ENCODE measurements around the gene SCYL1.

Gene SCYL1

DNA sequence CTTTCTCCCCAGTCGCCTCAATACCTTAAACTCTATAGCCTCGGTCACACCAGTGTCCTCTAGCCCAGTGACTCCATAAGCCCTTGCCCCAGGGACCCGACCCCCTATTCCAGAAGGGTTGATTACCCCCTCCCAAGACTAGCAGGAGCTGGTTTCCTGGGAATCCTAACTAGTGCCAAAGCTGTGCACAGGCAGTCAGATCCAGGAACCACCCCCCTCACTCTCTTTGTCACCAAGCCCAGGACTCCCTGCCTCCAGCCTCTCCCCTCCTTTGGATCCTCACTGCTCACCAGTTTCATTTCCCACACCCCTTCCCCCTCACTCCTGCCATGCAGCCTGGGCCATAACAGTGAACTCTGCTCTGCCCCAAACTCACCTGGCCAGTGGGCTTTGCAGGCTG is 23.5 kb downstream of the SCYL1 start:
- Mint-ChIP-seq H3K36me3 (no peaks in the 10 kb centered on the region), H3K9me3 (no peaks in the 10 kb centered on the region), H3K4me3 (peak overlapping the region; percentile 25), H3K27me3 (no peaks in the 10 kb centered on the region), H3K27ac (peak overlapping the region; percentile 64), H3K4me1 (peaks cover 72% of the 10 kb centered on the region)
- no peak for ATAC-seq

DNA sequence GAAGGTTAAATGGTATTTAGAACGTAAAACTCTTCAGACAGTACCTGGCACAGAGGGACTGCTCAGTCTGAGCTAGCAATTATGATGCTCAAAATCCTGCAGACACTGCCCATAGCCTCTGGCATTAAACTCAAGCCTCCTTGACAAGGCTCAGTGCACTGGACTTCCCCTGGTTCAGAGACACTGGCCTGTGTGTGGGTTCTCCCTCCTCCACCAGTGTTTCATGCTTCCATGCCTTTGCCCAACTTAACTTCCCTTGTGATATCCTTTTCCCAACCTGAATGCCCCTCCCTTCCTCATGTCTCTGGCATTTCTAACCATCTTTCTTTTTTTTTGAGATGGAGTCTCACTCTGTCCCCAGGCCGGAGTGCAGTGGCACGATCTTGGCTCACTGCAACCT is 24.2 kb downstream of the SCYL1 start:
- peaks cover 69% of the 10 kb centered on the region for H3K4me1 Mint-ChIP-seq
- H3K9me3 Mint-ChIP-seq: no peaks in the 10 kb centered on the region
- no peak for ATAC-seq
- H3K27ac Mint-ChIP-seq: peak overlapping the region; percentile 12
- H3K4me3 Mint-ChIP-seq: no peak overlapping the region
- H3K36me3 Mint-ChIP-seq: no peaks in the 10 kb centered on the region
- H3K27me3 Mint-ChIP-seq: no peaks in the 10 kb centered on the region

DNA sequence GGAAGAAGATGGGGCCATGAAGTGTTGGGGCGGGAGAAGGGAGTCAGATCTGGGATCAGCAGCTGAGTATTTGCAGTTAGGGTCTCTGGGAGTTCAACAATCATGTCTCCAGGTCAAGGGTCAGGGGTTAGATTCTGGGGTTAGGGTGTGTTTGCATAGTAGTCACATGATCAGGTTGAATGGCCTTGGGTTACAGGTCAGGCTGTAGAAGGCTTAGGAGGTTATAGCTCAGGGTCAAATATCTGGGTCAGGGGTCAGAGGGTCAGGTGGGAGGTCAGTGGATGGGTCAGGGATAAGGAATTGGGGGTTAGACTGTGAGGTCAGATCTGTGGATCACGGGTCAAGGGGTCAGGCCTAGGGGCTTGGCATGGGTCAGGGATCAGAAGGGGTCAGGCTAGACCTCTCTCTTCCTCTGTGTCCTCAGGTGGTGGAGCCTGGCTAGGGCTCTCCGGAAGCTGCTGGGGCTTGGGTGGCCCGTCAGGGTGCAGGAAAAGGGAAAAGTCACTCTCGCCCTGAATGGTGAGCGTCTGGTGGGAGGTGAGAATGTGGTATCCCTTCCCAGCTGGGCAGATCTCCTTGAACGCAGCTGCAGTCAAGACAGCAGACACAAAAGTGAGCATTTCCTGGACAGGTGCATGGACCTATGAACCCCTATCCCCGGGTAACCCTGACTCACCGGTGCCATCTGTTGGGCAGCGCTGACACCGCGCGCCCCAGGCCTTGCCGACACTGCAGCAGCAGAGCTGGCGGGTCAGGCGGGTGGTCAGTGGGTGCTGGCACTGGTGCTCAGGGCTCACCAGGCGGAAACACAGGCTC is 26.9 kb downstream of the SCYL1 start:
- peak; percentile 83 for ATAC-seq
- H3K36me3 Mint-ChIP-seq: no peaks in the 10 kb centered on the region
- H3K27ac Mint-ChIP-seq: peak overlapping the region; percentile 77
- H3K4me3 Mint-ChIP-seq: peak overlapping the region; percentile 29
- no peaks in the 10 kb centered on the region for H3K9me3 Mint-ChIP-seq
- no peaks in the 10 kb centered on the region for H3K27me3 Mint-ChIP-seq
- H3K4me1 Mint-ChIP-seq: peaks cover 67% of the 10 kb centered on the region

DNA sequence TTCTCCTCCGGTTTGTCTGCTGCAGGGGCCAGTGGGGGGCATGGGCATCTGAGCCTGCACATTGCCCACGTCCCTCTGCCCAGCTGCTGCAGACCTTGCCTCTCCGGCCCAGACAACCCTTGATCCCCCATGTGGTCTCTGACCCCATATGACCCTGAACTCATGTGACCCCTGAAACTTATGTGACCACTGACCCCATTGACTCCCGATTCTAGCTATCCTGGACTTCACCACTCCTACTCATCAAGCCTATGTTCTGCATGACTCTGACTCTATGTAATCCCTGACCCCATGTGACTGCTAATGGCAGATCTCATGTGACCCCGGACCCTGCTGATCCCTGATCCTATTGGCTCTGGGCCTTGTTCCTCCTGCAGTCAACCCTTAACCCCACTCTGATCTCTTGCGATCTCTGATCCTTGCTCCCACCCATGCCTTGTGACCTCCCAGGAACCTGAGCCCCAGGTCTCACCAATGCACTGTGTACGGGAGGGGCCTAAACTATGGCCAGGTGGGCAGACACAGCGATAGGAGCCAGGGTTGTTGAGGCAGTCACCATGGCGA is 27.6 kb downstream of the SCYL1 start:
- Mint-ChIP-seq H3K9me3 (no peaks in the 10 kb centered on the region), H3K27ac (peak overlapping the region; percentile 77), H3K36me3 (no peaks in the 10 kb centered on the region), H3K4me1 (peaks cover 70% of the 10 kb centered on the region), H3K4me3 (no peak overlapping the region), H3K27me3 (no peaks in the 10 kb centered on the region)
- ATAC-seq: no peak

DNA sequence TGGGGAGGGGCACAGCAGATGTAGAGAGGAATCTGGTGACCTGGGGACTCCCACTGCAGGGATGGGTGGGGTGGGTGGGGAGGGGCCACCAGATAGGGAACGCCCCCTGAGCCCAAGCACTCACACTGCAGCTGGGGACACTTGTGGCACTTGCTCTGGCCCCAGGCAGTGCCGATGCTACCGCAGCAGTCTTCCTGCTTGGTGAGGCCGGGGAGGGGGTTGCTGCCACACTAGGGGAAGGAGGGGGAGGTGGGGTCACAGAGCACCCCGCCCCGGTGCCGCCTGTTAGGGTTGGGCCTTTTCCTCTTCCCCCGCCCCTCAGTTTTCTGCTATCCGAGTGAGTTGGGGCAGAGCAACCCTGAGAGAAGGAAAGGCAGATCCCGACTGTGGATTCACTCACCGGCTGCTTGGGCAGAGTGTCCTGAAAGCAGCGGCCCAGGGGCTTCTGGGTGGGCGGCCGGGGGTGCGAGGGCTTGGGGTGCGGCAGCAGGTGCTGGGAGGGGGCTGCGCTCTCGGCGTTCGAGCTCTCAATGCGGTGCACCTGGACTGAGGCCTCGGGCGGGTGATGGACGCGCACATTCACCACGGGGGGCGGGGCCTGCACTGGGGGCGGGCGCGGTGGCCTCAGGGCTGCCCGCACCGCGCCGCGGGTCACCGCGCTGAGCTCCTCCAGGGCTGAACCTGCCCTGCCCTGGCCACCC is 28.6 kb downstream of the SCYL1 start:
- Mint-ChIP-seq H3K27ac (no peak overlapping the region), H3K27me3 (no peaks in the 10 kb centered on the region), H3K9me3 (no peaks in the 10 kb centered on the region), H3K36me3 (no peaks in the 10 kb centered on the region), H3K4me3 (no peak overlapping the region), H3K4me1 (peaks cover 62% of the 10 kb centered on the region)
- ATAC-seq: peak; percentile 3

GRCh38 chr11:65554057-65554818 is 29.4 kb downstream of the SCYL1 start:
- Mint-ChIP-seq H3K4me3 (no peak overlapping the region), H3K9me3 (no peaks in the 10 kb centered on the region), H3K4me1 (peaks cover 60% of the 10 kb centered on the region), H3K27me3 (no peaks in the 10 kb centered on the region), H3K27ac (peak overlapping the region; percentile 61), H3K36me3 (no peaks in the 10 kb centered on the region)
- no peak for ATAC-seq

- H3K9me3 Mint-ChIP-seq: no peaks in the 10 kb centered on the region
Observed at GRCh38 chr11:65554842-65555430, 30.1 kb downstream of the SCYL1 start.

GRCh38 chr11:65555693-65556231 is 30.9 kb downstream of the SCYL1 start:
- peak overlapping the region; percentile 61 for H3K27ac Mint-ChIP-seq
- peaks cover 72% of the 10 kb centered on the region for H3K4me1 Mint-ChIP-seq
- no peak overlapping the region for H3K4me3 Mint-ChIP-seq
- no peaks in the 10 kb centered on the region for H3K27me3 Mint-ChIP-seq
- no peaks in the 10 kb centered on the region for H3K36me3 Mint-ChIP-seq
- H3K9me3 Mint-ChIP-seq: no peaks in the 10 kb centered on the region
- no peak for ATAC-seq

More at GRCh38 chr11:65554842-65555430, 30.1 kb downstream of the SCYL1 start:
- Mint-ChIP-seq H3K4me1 (peaks cover 64% of the 10 kb centered on the region), H3K36me3 (no peaks in the 10 kb centered on the region), H3K27me3 (no peaks in the 10 kb centered on the region), H3K27ac (peak overlapping the region; percentile 61), H3K4me3 (no peak overlapping the region)
- ATAC-seq: no peak

DNA sequence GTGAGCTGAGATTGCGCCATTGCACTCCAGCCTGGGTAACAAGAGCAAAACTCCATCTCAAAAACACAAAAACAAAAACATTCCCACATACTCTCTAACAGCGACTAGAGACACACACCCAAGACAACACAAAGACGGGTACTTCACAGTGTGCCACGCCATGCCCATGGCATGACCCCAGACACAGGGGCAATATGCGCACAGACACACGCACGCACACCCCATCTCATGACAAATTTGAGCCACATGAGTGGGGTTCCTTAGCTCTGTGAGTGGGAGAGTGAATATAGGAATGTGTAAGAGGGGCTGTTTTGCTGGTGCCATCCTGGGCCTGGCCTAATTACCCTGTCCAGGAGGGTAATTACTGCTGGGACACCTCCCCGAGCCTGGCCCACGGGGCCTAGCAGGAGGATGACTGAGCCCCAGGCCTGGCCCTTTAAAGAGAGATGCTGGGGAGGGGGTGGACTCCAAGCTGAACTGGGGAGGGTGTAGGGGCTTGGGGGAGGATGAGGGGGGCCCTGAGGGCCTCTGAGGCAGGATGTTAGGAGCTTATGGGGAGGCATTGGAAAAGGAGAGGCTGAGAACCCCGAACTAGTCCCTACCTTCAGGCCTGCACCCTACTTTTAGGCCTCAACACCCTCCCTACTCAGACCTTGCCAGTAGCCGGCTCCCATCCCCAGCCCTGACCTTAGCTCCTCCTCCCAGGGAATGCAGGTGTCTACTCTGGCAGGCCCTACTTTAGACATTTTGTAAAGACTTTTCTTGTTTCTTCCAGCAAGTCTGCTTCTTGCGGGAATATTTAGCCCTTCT is 31.8 kb downstream of the SCYL1 start:
- Mint-ChIP-seq H3K4me1 (peaks cover 68% of the 10 kb centered on the region), H3K36me3 (no peaks in the 10 kb centered on the region), H3K9me3 (no peaks in the 10 kb centered on the region), H3K4me3 (peak overlapping the region; percentile 56), H3K27ac (peak overlapping the region; percentile 71), H3K27me3 (no peaks in the 10 kb centered on the region)
- no peak for ATAC-seq

DNA sequence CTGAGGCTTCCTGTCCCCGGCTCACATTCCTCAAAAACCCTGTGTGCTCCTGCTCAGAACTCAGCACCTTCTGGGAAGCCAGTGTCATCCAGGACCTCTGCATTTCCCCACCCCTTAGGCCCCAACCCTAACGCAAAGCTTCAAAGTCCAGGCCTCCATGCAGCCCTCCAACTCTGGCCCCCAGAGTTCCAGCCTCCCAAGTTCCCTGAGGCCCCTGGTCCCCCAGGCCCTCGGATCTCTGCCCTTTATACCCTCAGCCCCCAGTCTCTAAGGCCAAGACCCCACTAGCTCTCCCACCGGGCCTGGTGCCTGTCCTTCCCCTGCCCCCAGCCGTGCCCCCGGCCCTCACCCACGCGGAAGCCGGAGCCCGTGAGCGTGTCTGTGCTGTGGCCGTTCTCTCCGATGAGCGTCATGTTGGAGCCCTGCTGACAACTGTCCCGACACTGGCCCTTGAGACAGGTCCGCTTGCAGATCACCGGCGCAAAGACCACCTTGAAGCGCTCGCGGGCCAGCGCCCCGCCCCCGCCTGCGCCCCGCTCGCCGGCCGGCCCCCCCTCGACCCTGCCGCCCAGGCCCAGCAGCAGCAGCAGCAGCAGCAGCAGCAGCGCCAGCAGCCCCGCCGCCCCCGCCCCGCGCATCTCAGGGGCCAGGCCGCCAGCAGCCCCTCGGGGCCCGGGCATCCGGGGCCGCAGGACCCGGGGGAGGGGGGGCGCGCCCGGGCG is 32.6 kb downstream of the SCYL1 start:
- peak overlapping the region; percentile 56 for H3K4me3 Mint-ChIP-seq
- H3K27ac Mint-ChIP-seq: peak overlapping the region; percentile 71
- no peaks in the 10 kb centered on the region for H3K27me3 Mint-ChIP-seq
- ATAC-seq: peak; percentile 6
- H3K9me3 Mint-ChIP-seq: no peaks in the 10 kb centered on the region
- H3K4me1 Mint-ChIP-seq: peaks cover 66% of the 10 kb centered on the region
- H3K36me3 Mint-ChIP-seq: no peaks in the 10 kb centered on the region

GRCh38 chr11:65558002-65558929 is 33.4 kb downstream of the SCYL1 start, which contains the start of gene LTBP3:
TSS of gene LTBP3 (minus strand) at chr11:65558359. CDS start at chr11:65557959, 400 bp downstream.
- Mint-ChIP-seq H3K9me3 (no peaks in the 10 kb centered on the region), H3K27me3 (no peaks in the 10 kb centered on the region), H3K36me3 (no peaks in the 10 kb centered on the region), H3K4me3 (peak within 1 kb of the TSS; percentile 79), H3K4me1 (peaks cover 61% of the 10 kb centered on the region), H3K27ac (peak within 1 kb of the TSS; percentile 71)
- peak; percentile 64 for ATAC-seq

GRCh38 chr11:65558930-65559509 is 34.1 kb downstream of the SCYL1 start:
- Mint-ChIP-seq H3K36me3 (no peaks in the 10 kb centered on the region), H3K4me3 (peak overlapping the region; percentile 79), H3K4me1 (peaks cover 61% of the 10 kb centered on the region), H3K27me3 (no peaks in the 10 kb centered on the region), H3K9me3 (no peaks in the 10 kb centered on the region), H3K27ac (peak overlapping the region; percentile 71)
- no peak for ATAC-seq
